ENCODE results near the gene AK5.

Gene AK5

DNA sequence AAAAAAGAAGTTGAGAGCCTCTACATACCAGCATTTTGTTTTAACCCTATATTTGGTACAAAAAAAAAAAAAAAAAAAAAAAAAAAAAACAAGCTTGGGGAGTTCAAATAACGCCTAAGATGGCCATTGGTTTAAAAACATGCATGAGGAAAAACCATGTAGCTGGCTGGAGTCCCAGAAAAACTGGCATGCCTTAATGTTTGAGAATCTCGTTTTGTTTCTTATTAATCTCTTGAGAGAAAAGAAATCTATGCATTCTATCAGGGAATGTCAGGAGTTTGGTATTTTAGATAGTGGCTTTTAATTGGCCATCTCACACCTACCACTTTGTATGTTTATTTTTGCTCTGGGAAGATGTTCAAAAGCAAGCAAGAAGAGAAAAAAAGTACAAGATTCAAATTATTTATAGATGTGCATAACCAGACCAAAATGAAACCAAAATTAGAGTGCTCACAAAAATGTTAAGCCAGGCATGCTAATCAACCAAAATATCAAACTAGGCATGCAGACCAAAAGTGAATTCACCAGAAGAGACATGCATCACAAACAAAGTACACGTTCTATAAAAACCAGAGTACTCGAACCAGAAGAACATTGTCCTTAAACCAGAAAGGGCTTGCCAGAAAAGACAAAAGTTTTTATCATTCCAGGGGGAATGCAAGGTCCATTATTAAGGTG is 156.6 kb downstream of the AK5 start:
- no peaks in the 10 kb centered on the region for H3K36me3 ChIP-seq (ENCODE audit: control insufficient read depth in 2 of 2, insufficient read depth in 2 of 2, low read length in 2 of 2)
- H3K27ac ChIP-seq (ENCODE audit: low read length): no peak overlapping the region
- H3K9ac ChIP-seq (ENCODE audit: low read length in 2 of 2): no peak overlapping the region
- no peaks in the 10 kb centered on the region for H3K27me3 ChIP-seq (ENCODE audit: control insufficient read depth in 1 of 2, insufficient read depth in 2 of 2, low read length in 2 of 2)
- peak overlapping the region in 1 of 2 donors; percentile 38 for H3K4me3 ChIP-seq (ENCODE audit: low read length in 2 of 2)
- H3K9me3 ChIP-seq (ENCODE audit: control insufficient read depth in 2 of 2, low read length in 2 of 2): peaks cover 0 to 3% of the 10 kb centered on the region in 2 donors
- no peaks in the 10 kb centered on the region for H3K4me1 ChIP-seq (ENCODE audit: control insufficient read depth, insufficient read depth, low read length)

DNA sequence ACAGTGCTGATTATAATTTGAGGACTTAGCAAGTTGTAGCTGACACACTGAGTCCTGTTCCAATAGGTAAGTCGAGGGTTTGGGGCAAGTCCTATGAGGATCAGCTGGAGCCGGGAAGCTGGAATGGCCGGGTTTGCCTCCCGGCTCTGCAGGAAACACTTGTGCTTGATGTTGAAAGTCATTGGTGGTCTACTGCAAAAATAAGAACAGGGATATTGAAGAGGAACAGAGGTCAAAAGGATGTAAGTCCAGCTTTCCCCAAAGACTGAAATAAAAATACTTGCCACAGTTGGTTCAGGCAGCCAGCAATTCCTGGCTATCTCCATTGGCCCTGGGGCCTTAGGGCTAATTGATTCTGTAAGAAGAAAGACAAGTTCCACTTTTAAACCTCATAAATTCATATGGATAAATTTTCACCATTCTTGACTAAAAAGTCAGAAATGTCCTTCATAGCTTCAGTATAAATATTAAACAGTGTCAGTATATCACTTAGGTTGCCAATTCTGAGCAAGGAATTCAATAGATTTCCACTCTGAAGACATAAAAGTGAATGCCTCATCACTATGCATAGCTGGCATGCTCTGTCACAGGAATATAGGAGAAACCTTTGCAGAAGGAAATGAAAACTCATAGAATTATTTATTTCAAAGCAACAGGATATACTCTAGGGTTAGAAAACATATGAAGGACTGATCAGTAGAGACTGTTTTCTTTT is 165.2 kb downstream of the AK5 start:
- Histone ChIP-seq H3K9me3 (ENCODE audit: control insufficient read depth in 2 of 2, low read length in 2 of 2) (no peaks in the 10 kb centered on the region), H3K27ac (ENCODE audit: low read length) (no peak overlapping the region)

DNA sequence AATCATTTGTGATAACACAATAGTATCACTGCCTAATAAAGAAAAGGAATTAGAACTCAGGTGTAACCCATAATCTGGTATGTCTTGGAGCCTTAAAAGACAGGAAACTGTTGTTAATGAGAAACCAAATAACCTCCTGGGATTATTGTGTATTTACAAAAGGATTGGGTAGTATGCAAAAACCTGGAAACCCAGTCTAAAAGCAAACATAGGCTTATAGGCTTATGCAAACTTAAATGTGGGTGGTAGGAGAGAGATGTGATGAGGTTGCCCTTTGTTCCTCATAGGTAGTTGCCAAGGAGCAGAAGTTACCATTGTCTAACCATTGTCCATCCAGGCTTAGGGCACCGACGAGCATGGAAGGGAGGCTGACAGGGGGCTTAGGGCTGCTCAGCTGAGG is 165.8 kb downstream of the AK5 start:
- H3K9me3 ChIP-seq (ENCODE audit: control insufficient read depth in 2 of 2, low read length in 2 of 2): no peaks in the 10 kb centered on the region
- H3K27ac ChIP-seq (ENCODE audit: low read length): no peak overlapping the region
- no peak overlapping the region for H3K9ac ChIP-seq (ENCODE audit: low read length in 2 of 2)
- H3K4me1 ChIP-seq (ENCODE audit: control insufficient read depth, insufficient read depth, low read length): no peaks in the 10 kb centered on the region
- no peak overlapping the region for H3K4me3 ChIP-seq (ENCODE audit: low read length in 2 of 2)
- no peaks in the 10 kb centered on the region for H3K36me3 ChIP-seq (ENCODE audit: control insufficient read depth in 2 of 2, insufficient read depth in 2 of 2, low read length in 2 of 2)
- no peaks in the 10 kb centered on the region for H3K27me3 ChIP-seq (ENCODE audit: control insufficient read depth in 1 of 2, insufficient read depth in 2 of 2, low read length in 2 of 2)

More for the DNA sequence above, 165.2 kb downstream of the AK5 start:
- Histone ChIP-seq H3K36me3 (ENCODE audit: control insufficient read depth in 2 of 2, insufficient read depth in 2 of 2, low read length in 2 of 2) (no peaks in the 10 kb centered on the region), H3K27me3 (ENCODE audit: control insufficient read depth in 1 of 2, insufficient read depth in 2 of 2, low read length in 2 of 2) (no peaks in the 10 kb centered on the region), H3K9ac (ENCODE audit: low read length in 2 of 2) (no peak overlapping the region), H3K4me1 (ENCODE audit: control insufficient read depth, insufficient read depth, low read length) (no peaks in the 10 kb centered on the region), H3K4me3 (ENCODE audit: low read length in 2 of 2) (no peak overlapping the region)

DNA sequence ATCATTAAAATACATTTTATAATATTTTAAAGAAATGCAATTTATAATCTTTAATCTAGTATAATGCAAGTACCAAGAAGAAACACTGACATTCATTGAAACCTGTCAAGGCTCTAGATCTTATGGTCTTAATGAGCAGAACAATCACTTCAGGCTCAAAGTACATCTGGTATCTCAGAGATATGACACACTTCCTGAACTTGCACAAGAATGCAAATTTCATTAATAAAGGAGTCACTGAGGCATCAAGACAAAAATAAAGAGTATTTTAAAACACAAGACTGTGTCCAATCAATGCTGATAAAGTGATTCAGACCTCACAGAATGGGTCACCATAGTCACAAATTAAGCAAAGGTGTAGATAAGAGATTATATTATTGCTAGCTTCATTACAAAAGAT is 178.1 kb downstream of the AK5 start:
- Histone ChIP-seq H3K4me1 (ENCODE audit: control insufficient read depth, insufficient read depth, low read length) (no peaks in the 10 kb centered on the region), H3K9me3 (ENCODE audit: control insufficient read depth in 2 of 2, low read length in 2 of 2) (no peaks in the 10 kb centered on the region), H3K27ac (ENCODE audit: low read length) (no peak overlapping the region), H3K4me3 (ENCODE audit: low read length in 2 of 2) (no peak overlapping the region), H3K9ac (ENCODE audit: low read length in 2 of 2) (no peak overlapping the region), H3K36me3 (ENCODE audit: control insufficient read depth in 2 of 2, insufficient read depth in 2 of 2, low read length in 2 of 2) (no peaks in the 10 kb centered on the region), H3K27me3 (ENCODE audit: control insufficient read depth in 1 of 2, insufficient read depth in 2 of 2, low read length in 2 of 2) (no peaks in the 10 kb centered on the region)

DNA sequence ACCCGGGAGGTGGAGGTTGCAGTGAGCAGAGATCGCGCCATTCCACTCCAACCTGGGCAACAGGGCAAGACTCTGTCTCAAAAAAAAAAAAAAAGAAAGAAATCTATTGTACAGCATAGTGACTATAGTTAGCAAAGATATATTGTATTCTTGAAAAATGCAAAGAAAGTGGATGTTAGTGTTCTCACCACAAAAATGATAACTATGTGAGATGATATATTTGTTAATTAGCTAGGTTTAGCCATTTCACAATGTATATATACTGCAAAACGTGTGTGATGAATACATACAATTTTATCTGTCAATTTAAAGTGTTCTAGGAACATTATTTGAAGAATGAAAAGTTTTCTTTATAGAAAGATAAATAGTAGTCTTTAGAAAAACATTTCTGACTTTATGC is 179.9 kb downstream of the AK5 start:
- H3K36me3 ChIP-seq (ENCODE audit: control insufficient read depth in 2 of 2, insufficient read depth in 2 of 2, low read length in 2 of 2): no peaks in the 10 kb centered on the region
- no peak overlapping the region for H3K9ac ChIP-seq (ENCODE audit: low read length in 2 of 2)
- no peaks in the 10 kb centered on the region for H3K9me3 ChIP-seq (ENCODE audit: control insufficient read depth in 2 of 2, low read length in 2 of 2)
- H3K4me3 ChIP-seq (ENCODE audit: low read length in 2 of 2): no peak overlapping the region
- H3K4me1 ChIP-seq (ENCODE audit: control insufficient read depth, insufficient read depth, low read length): no peaks in the 10 kb centered on the region
- no peak overlapping the region for H3K27ac ChIP-seq (ENCODE audit: low read length)
- no peaks in the 10 kb centered on the region for H3K27me3 ChIP-seq (ENCODE audit: control insufficient read depth in 1 of 2, insufficient read depth in 2 of 2, low read length in 2 of 2)

DNA sequence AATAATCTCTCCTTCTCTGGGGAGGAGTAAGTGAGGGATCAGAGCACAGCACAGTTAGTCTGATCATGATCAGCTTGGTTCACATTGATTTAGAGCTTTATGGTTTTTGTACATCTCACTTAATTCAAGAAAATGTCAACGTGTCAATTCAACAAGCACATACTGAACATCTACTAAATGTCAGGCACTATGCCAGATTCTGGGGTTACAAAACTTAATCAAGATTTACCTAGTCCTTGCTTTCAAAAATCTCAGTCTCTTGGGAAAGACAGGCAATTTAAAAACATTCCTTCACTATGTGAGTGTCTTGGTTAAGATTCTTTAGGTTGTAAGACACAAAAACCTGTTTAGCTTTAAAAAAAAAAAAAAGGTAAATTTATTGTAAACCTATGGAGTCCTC is 181.4 kb downstream of the AK5 start:
- Histone ChIP-seq H3K9ac (ENCODE audit: low read length in 2 of 2) (no peak overlapping the region), H3K27ac (ENCODE audit: low read length) (no peak overlapping the region), H3K4me3 (ENCODE audit: low read length in 2 of 2) (no peak overlapping the region), H3K36me3 (ENCODE audit: control insufficient read depth in 2 of 2, insufficient read depth in 2 of 2, low read length in 2 of 2) (no peaks in the 10 kb centered on the region), H3K27me3 (ENCODE audit: control insufficient read depth in 1 of 2, insufficient read depth in 2 of 2, low read length in 2 of 2) (no peaks in the 10 kb centered on the region), H3K9me3 (ENCODE audit: control insufficient read depth in 2 of 2, low read length in 2 of 2) (no peaks in the 10 kb centered on the region), H3K4me1 (ENCODE audit: control insufficient read depth, insufficient read depth, low read length) (peaks cover 6% of the 10 kb centered on the region)

DNA sequence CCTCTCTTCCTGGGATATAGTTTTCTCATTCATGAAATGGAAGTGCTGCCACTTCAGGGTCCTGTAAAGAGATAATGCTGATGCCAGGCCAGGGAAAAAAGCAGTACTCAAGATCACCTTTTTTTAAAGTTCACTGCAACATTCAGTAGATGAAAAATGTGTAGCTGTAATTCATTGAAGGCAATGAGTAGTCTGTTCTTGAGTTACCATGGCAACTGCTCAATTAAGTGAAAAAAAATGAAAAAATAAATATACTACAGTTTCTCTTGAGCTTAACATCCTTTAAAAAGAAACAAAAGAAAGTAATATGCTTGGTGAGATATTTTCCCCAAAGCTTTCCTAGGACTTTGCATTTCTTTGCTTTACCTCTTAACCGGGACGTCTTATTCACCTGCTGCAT is 183.3 kb downstream of the AK5 start:
- Histone ChIP-seq H3K4me1 (ENCODE audit: control insufficient read depth, insufficient read depth, low read length) (peaks cover 17% of the 10 kb centered on the region), H3K36me3 (ENCODE audit: control insufficient read depth in 2 of 2, insufficient read depth in 2 of 2, low read length in 2 of 2) (no peaks in the 10 kb centered on the region), H3K9ac (ENCODE audit: low read length in 2 of 2) (no peak overlapping the region), H3K27ac (ENCODE audit: low read length) (no peak overlapping the region), H3K9me3 (ENCODE audit: control insufficient read depth in 2 of 2, low read length in 2 of 2) (no peaks in the 10 kb centered on the region), H3K4me3 (ENCODE audit: low read length in 2 of 2) (no peak overlapping the region), H3K27me3 (ENCODE audit: control insufficient read depth in 1 of 2, insufficient read depth in 2 of 2, low read length in 2 of 2) (no peaks in the 10 kb centered on the region)

DNA sequence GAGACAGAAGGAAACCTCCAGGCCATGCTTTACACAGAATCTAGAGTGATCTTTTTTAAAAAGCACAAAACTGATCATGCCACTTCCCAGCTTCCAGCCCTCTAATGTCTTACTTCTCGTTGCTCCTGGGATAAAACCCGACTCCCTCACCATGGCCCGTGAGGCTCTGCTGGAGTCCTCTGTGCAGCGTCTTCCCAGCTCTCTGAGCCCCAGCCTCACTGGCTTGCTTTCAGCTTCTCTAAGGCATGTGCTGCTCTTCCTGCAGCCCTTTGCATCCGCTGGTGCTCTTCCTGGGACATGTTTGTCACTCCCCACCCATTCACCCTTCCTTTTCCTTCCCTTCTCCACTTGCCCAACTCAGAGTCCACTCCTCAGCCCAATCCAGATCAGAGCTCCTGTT is 184.1 kb downstream of the AK5 start:
- Histone ChIP-seq H3K9me3 (ENCODE audit: control insufficient read depth in 2 of 2, low read length in 2 of 2) (no peaks in the 10 kb centered on the region), H3K27ac (ENCODE audit: low read length) (no peak overlapping the region), H3K4me3 (ENCODE audit: low read length in 2 of 2) (no peak overlapping the region), H3K4me1 (ENCODE audit: control insufficient read depth, insufficient read depth, low read length) (peaks cover 17% of the 10 kb centered on the region), H3K27me3 (ENCODE audit: control insufficient read depth in 1 of 2, insufficient read depth in 2 of 2, low read length in 2 of 2) (no peaks in the 10 kb centered on the region), H3K36me3 (ENCODE audit: control insufficient read depth in 2 of 2, insufficient read depth in 2 of 2, low read length in 2 of 2) (no peaks in the 10 kb centered on the region), H3K9ac (ENCODE audit: low read length in 2 of 2) (no peak overlapping the region)

DNA sequence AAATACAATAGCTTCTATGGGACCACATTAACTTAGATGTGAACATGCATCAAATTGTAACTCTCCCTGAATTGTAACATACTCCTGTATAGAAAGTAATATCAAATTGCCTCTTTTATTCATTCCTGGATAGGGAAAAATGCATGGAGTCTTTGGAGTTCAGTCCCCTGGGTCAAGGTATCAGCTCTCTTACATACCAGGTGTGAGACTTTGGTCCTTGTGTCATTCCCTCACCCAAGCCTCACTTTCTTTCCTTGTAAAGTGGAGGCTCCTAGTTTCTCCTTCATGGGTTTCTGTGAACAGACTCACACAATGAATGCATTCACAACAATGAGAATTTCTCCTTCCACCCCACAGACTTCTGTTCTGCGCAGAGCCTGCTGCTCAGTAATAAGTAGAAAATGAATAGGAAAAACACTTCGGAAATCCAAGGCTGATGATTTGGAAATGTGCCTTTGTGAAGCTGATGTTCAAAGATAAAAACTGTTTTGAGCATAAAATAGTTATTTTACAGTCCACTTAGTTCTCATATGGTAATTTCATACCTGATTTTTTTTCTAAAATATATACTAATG is 185.3 kb downstream of the AK5 start:
- Histone ChIP-seq H3K4me3 (ENCODE audit: low read length in 2 of 2) (no peak overlapping the region), H3K27me3 (ENCODE audit: control insufficient read depth in 1 of 2, insufficient read depth in 2 of 2, low read length in 2 of 2) (no peaks in the 10 kb centered on the region), H3K4me1 (ENCODE audit: control insufficient read depth, insufficient read depth, low read length) (peaks cover 17% of the 10 kb centered on the region), H3K36me3 (ENCODE audit: control insufficient read depth in 2 of 2, insufficient read depth in 2 of 2, low read length in 2 of 2) (no peaks in the 10 kb centered on the region), H3K27ac (ENCODE audit: low read length) (no peak overlapping the region), H3K9me3 (ENCODE audit: control insufficient read depth in 2 of 2, low read length in 2 of 2) (no peaks in the 10 kb centered on the region), H3K9ac (ENCODE audit: low read length in 2 of 2) (no peak overlapping the region)

DNA sequence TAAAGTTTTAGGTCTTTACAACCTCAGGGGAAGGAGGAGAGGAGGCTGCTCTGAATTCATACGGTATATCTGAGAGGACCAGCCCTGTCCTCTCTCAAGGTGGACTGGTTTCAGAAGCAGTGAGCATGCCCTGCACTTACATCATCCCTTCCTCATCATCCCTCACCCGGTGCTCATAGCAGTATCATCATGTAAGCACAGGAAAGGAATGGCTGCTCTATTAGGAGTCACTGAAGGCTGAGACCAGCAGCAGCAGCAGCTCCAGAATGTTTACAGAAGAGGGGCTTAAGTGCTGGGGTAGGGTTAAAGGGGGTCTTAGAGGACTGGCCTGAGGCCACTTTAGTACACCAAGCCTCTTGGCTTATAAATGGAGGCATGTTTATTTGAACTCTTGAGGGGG is 185.9 kb downstream of the AK5 start:
- Histone ChIP-seq H3K36me3 (ENCODE audit: control insufficient read depth in 2 of 2, insufficient read depth in 2 of 2, low read length in 2 of 2) (no peaks in the 10 kb centered on the region), H3K4me3 (ENCODE audit: low read length in 2 of 2) (no peak overlapping the region), H3K9me3 (ENCODE audit: control insufficient read depth in 2 of 2, low read length in 2 of 2) (no peaks in the 10 kb centered on the region), H3K4me1 (ENCODE audit: control insufficient read depth, insufficient read depth, low read length) (peaks cover 17% of the 10 kb centered on the region), H3K27ac (ENCODE audit: low read length) (peak overlapping the region; percentile 37), H3K27me3 (ENCODE audit: control insufficient read depth in 1 of 2, insufficient read depth in 2 of 2, low read length in 2 of 2) (no peaks in the 10 kb centered on the region), H3K9ac (ENCODE audit: low read length in 2 of 2) (no peak overlapping the region)
